Gastroesophageal sphincter (tissue), 3 donors: Measurements from ENCODE around the gene SLC25A44.
"Not testable (repeated sequence)": the region's sequence is repeated elsewhere in the genome, so short reads cannot be mapped to it uniquely, and the experiment has no call there.

Experiments
- POLR2AphosphoS5 ChIP-seq: sonication (generic); formaldehyde crosslinking; IDR thresholded peaks from one replicate; pipeline ENCODE4 v1.6.1; 2017; ENCODE audit warnings: antibody characterized with exemption
- TF ChIP-seq, protein P1 (sequence below), 4 experiments: fragments of 200-600 bp in 2 of 4; fragments of 450-650 bp in 2 of 4; sonication (generic) in 1 of 4; IDR thresholded peaks; one replicate each; pipeline ENCODE4 v1.5.1; 2017 to 2019; ENCODE audit warnings: antibody characterized with exemption in 4 of 4, mild to moderate bottlenecking in 2 of 4, moderate library complexity in 2 of 4

DNA sequence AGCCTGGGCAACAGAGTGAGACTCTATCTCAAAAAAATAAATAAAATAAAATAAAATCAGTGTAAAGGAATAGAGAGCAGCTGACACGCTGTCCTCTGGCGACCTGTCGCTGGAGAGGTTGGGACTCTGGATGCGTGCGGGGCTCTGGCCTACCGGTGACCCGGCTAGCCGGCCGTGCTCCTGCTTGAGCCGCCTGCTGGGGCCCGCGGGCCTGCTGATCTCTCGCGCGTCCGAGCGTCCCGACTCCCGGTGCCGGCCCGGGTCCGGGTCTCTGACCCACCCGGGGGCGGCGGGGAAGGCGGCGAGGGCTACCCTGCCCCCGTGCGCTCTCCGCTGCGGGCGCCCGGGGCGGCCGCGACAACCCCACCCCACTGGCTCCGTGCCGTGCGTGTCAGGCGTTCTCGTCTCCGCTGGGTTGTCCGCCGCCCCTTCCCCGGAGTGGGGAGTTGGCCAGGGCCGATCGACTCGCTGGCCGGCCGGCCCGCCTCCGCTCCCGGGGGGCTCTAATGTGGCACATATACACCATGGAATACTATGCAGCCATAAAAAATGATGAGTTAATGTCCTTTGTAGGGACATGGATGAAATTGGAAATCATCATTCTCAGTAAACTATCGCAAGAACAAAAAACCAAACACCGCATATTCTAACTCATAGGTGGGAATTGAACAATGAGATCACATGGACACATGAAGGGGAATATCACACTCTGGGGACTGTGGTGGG is 22.6 kb downstream of the SLC25A44 start:
- TF ChIP-seq, protein P1, sequence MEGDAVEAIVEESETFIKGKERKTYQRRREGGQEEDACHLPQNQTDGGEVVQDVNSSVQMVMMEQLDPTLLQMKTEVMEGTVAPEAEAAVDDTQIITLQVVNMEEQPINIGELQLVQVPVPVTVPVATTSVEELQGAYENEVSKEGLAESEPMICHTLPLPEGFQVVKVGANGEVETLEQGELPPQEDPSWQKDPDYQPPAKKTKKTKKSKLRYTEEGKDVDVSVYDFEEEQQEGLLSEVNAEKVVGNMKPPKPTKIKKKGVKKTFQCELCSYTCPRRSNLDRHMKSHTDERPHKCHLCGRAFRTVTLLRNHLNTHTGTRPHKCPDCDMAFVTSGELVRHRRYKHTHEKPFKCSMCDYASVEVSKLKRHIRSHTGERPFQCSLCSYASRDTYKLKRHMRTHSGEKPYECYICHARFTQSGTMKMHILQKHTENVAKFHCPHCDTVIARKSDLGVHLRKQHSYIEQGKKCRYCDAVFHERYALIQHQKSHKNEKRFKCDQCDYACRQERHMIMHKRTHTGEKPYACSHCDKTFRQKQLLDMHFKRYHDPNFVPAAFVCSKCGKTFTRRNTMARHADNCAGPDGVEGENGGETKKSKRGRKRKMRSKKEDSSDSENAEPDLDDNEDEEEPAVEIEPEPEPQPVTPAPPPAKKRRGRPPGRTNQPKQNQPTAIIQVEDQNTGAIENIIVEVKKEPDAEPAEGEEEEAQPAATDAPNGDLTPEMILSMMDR (IDR thresholded peaks at IDR 0.05), result not testable (repeated sequence)
- TF ChIP-seq POLR2AphosphoS5, result not testable (repeated sequence)
